Left renal cortex interstitium (tissue), 4 donors: ENCODE measurements around the gene TMCC1. TPM values are rescaled to one million over a fixed set of nuclear protein-coding genes. Genes with fewer than 3 reads are reported as not detected.
"Not testable (repeated sequence)": the region's sequence is repeated elsewhere in the genome, so short reads cannot be mapped to it uniquely, and the experiment has no call there.

Source experiments
- DNase-seq, 4 donors: peaks; one replicate each; pipeline ENCODE4 v3.0.0-alpha.2; 2013; ENCODE audit warnings: low read depth in 4 of 4, low spot score in 2 of 4, missing footprints in 1 of 4
- polyA plus RNA-seq, 4 donors: library from polyadenylated mRNA; unstranded; fragments of 120-200 nt; gene quantifications; one replicate each; pipeline ENCODE4 v1.2.1, GENCODE V29; 2013; ENCODE audit not compliant: insufficient read length in 4 of 4

Gene TMCC1
- polyA plus RNA-seq, 4 donors: 22.7 to 25.5 (median 24.2) TPM

DNA sequence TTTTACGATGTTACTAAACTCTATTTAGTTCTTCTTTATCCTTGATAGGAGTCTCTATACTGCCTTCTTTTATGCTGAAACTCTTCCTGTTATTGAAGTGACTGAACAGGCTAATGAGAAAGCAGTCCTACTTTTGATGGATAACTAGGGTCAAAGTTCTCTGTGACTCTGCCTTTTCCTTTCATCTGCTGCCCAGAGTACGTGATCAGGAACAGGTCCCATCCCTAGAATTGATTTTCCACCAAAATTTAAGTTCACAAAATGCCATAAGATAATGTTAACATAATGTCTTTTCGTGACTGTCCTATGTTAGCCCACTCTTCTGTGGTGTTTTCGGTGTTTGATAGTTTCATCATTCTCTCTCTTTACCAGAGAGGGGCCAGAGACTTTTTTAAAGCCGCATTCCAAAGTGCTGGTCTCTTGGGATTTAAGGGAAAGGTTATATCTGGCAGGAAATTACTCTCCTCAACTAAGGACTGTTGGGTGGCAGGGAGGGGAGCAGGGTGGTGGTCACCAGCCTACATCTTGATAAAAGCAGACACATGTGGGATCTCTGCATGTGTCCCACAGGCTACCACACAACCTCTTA lies 236.8 kb downstream of the TMCC1 start:
- no peak for DNase-seq

DNA sequence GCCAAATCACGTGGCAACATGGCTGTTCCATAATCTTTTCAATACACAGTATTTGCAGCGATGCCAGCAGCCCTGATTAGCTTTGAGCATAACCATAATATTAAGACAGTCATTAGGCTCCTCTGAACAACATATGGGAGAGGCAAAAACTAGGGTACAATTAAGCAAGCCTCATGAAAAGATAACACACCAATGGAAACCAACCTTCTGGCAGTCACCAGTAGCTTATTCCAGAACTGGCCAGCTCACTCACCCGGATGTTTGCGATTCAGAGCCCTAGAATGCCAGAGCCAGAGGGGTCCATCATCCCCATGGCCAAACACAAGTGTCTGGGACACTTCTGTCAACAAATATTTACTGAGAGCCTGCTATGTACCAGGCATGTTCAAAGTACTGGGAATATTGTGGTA lies 238.2 kb downstream of the TMCC1 start:
- DNase-seq: no peak

DNA sequence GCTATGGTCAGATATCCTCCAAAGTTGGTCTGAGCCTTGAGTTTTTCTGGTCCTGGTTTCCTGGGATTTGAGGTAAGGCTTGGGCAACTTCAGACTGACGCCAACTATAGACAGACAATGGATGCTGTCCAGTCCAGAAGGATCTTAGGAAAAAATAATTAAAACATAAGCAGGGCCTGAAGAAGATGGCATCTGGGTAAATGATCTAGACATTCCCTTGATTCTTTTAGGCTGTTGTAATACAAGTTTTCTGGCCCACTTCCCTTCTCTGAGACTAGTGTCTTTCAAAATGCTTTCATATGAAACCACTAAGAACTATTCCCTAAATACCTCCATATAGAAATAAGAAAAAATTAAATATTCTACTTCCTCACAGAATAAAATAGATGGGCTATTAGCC lies 239.4 kb downstream of the TMCC1 start:
- DNase-seq: no peak

DNA sequence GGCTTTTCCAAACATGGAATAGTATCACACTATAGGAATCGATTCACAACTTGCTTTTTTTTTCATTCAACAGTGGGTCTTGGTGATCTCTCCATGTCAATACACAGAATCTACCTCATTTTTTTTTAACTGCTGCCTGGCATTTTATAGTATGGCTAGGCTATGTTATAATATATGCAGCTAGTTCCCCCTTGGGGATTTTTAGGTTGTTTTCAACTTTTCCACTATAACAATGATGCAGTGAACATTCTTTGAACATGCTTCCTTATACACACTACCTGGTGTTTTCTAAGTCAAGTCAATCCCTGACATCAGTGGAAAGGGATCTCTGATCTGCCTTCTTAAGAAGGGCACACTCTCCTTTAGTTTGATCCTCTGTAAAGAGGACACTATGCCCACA lies 240.5 kb downstream of the TMCC1 start:
- DNase-seq: no peak

DNA sequence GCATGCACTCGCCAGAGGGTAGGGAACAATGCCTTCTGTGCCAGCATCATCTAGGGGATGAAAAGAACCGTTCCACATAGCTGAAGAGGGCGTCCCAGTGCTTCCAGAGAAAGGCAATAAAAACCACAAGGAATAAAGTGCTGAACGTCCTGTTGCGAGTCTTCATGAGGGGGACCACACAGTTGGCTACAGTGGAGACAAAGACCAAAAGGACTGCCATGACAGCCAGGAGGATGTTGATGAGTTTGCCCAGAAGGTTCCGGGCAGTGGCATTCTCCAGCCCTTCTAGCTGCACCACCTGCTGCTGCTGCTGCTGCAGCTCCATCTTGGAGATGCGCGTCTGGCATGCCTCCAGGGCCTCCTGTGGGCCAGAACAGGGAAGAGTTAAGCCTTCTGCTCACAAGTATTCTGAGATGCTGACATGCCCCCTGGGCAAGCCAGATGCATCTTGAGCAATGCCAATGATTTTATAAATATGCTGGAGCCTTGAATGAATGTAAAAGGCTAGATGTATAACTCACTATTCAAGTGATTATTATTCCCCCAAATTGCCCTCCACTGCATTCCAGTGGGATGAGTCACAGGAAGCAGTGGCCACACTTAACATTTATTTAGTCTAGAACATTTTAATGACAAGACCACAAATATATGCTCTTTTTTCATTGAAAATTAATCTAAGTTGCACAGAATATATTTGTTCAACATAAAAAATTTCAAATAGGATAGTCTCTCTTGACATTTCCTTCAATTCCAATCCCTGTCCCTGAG lies 241.9 kb downstream of the TMCC1 start:
- no peak for DNase-seq

DNA sequence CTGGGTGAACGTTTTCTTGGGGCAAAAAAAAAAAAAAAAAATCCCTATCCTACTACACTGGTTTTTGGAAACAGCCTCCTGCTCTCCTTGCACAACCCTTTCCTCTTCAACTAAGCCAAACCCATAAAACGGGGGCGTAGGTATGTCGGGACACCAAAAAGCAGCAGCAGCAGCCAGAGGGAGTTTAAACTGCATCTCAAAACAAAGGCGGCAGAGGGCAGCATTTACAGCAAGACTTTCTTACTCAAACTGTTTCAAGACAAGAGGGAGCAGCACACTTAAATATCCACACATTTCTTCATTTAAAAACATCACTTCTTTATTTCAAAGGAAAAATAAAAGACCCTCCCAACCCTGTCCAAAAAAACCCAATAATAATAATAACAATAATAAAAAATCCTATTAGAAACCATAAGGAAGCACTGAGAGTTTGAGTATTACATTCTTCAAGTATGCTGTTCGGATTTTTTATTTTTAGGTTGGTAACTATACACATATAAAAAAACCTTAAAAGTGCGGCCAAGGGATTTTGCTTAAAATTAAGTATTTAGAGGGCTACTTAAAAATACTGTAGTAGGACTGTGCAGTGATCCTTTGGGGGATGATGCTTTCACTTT lies 243.1 kb downstream of the TMCC1 start:
- DNase-seq: peak in 2 of 4 donors; percentile 28 to 62

DNA sequence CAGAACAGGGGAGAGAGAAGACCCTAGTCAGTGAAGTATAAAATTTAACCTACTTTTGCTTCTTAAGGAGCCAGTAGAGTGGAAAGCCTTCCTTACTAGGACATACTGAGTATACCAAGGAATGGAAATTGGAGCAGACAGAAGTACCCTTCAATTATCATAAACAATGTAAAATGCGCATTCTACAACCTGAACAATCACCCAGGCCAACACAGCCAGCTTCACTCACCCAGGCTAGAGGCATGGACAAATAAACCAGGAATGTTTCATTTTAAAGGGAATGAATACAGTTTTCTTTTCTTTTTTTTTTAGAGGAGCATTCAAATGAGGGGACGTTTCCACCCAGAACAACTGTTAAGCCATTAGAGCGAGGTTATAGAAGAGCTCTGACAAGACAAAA lies 245.1 kb downstream of the TMCC1 start:
- no peak for DNase-seq

DNA sequence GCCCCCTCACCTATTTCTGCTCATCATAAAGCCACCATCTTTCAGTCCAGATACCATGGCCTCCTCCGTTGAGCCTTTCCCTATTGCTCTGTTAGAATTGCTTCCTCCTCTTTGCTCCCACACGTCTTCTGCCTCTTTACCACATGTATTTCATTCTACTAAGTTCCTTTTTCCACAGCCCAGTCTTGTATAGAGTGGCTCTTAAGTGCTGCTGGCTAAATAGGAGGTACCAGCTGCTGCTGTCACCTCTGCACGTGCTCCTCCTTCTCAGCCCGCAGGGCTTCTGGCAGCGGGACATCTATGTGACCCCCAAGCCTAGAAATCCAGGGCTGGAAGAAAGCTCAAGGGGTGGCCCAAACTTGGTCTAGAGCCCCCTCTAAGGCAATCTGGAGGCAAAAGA lies 248.2 kb downstream of the TMCC1 start:
- no peak for DNase-seq

DNA sequence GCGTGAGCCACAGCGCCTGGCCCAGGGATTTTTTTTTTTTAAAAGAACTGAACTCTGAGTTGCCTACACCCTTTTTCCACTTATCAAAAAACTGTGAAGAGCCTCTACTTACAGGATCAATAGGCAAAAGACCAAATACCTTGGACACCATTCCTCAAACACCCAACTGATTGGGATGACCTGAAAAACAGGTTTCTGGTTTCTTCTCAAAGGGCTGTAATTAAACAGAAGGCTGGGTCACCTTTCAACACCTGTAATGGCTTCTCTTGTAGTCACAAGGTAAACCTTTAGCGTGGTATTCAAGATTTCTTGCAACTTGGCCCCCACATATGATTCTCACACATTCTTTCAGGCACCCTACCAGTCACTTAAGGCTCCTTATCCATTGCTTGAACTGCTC lies 248.7 kb downstream of the TMCC1 start:
- no peak for DNase-seq

DNA sequence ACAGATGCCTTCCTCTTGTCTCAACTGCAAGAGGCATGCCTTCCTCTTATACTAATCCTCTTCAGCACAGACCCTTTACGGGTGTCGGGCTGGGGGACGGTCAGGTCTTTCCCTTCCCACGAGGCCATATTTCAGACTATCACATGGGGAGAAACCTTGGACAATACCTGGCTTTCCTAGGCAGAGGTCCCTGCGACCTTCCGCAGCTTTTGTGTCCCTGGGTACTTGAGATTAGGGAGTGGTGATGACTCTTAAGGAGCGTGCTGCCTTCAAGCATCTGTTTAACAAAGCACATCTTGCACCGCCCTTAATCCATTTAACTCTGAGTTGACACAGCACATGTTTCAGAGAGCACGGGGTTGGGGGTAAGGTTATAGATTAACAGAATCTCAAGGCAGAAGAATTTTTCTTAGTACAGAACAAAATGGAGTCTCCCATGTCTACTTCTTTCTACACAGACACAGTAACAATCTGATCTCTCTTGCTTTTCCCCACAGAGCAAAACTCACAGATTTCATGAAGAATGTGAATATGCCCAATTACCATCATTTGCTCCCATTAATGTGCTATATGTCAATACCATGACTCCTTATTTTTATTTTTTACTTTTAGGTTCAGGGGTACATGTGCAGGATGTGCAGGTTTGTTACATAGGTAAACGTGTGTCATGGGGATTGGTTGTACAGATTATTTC lies 251.8 kb downstream of the TMCC1 start:
- not testable (repeated sequence) for DNase-seq

DNA sequence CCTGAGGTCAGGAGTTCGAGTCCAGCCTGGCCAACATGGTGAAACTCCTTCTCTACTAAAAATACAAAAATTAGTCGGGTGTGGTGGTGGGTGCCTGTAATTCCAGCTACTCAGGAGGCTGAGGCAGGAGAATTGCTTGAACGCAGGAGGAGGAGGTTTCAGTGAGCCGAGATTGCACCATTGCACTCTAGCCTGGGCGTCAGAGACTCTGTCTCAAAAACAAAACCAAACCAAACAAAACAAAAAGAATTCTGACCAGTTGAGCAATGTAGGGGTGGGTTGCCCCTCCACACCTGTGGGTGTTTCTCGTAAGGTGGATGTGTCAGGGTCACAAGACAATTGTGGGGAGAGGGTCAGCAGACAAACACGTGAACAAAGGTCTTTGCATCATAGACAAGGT lies 252.5 kb downstream of the TMCC1 start:
- not testable (repeated sequence) for DNase-seq

DNA sequence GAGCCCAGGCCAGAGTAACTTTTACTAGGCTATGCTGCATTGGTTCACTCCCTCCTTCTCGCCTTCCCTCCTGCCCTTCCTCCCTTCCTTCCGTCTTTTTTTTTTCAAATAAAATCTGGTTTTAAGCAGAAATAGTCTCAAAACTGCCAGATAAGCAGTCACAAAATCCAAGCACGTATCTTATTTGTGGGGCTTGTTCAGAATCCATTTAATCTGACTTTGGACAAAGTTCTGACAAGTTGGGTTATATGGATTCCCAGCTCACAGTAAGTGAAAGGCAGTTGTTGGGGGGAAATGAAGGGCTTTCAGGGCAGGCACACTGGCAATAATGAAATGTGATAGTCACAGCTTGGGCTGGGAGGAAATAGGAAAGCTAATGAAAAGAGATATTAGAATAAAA lies 255.0 kb downstream of the TMCC1 start:
- no peak for DNase-seq

DNA sequence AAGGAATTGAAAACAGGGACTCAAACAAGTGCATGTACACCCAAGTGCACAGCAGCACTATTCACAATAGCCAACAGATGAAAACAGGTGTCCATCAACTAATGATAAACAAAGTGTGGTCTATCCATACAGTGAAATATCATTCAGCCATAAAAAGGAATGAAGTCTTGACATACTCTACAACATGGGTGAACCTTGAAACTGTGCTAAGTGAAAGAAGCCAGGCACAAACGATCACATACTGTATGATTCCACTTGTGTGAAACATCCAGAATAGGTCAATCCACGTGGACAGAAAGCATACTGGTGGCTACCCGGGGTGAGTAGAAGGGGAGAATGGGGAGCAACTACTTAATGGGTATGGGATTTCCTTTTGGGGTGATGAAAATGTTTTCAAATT lies 257.4 kb downstream of the TMCC1 start:
- no peak for DNase-seq

DNA sequence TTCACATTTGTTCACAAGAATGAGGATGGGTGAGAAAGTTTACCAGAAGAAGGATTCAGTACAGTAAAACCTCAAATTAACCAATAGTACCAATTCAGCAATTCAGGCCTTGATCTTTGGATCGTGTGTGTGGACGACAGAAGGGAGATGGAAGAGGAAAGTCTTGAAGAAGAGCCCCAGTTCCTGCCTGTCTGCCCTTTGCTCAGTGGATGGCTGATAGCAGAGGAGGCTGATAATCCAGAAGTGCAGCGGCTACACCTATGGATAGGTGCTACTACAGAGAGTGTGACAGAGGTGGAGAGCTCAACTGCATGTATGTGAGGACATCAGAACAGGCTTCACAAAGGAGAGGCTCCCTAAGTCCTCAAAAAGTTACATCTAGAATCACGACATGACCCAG lies 257.9 kb downstream of the TMCC1 start:
- no peak for DNase-seq

DNA sequence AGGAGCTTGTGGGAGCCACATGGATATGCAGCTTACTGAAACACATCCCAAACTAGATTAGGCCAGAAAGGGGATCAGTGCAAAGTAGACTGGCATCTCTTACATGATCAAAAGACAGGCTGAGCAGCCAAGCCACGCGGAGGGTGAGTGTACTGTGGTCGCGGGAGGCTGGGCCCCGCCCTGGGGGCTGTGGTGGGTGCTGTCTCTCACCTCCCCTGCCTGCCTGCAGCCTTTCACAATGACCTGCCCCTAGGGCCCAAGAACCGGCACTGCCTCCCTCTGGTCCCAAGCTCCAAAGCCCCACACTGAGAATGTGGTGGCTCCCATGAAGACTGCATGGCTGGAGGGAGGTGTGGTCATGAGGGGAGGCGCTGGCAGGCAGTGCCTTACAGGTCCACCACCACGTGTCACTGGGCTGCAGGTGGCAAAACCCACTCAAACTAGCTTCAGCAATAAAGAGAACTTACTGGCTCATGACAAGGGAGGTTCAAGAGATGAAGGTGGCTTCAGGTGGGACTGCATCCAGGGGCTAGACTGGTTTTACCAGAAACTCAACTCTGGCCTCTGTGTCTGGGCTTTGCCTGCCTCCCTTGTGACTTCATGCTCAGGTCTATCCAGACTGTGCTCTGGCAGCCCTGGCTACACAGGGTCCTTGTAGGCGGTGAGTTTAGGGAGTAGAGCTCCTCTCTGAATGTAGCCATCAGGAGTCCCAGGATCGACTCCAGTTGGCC lies 259.6 kb downstream of the TMCC1 start:
- DNase-seq: no peak

DNA sequence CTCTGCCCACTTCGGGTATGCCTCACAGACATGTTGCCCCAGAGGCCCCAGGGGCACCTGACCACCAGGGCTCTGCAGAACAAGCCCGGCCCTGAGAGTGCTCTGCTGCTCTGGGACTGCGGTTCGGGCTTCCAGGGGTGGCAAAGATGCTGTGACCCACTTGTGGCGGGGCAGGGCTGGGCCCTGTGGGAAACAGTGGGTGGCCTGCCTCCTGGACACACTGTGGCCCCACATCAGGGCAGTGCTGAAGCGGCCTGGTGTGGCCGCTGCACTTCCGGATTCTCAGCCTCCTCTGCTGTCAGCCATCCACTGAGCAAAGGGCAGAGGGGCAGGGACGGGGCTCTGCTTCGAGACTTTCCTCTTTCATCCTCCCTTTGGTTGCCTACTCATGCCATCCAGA lies 260.5 kb downstream of the TMCC1 start:
- no peak for DNase-seq

DNA sequence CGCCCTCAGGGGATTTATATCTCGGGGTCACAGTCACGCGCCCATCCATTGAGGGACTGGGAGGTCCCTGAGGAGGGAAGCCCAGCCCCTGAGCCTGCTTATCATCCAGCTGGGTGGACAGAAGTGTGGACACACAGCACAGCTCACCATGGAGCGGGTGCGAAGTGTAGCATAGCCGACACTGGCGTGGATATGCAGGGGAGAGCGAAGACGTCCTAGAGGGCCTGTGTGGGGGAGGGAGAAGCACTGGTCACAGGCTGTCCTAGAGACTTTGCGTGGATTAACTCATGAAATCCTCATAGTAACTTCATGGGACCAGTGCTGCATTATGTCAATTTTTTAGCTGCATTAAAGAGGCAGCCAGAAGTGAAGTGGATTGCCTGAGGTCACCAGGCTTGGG lies 261.0 kb downstream of the TMCC1 start:
- DNase-seq: no peak

DNA sequence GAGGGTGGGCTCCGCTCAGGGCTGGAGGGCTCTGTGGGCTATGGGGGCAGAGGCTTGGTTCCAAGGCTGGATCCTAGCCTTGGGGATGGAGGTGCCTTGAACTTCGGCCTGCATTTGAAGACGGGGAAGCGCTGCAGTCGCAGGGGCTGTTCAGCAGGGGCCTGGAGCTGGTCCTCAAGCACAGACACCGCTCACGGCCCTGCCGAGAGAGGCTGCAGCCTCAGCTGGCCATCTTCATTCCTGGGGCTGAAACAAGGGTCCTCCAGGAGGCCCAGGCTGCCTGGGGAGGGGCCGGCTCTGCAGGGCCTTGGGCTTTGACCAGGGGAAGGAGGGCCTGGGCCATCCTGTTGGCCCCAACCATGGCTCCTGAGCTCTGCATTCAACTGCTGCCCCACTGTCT lies 261.5 kb downstream of the TMCC1 start:
- no peak for DNase-seq

DNA sequence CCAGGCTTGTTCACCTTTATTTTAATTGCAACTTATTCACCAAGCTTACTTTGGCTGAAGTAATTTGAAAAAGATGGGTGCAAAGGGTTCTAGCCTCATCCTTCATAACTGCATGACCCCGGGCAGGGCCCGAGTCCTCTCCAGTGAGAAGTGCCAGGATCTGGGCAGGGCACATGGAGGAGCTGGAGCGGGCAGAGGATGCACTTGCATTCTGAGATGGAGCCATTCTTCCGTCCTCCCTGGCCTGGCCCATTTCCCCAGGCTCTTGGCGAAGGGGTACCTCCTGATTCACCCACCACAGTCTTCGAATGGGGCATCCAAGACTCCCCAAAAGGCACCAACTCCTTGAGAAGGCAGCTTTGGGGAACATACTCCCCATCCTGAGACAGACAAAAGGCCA lies 264.5 kb downstream of the TMCC1 start:
- no peak for DNase-seq

DNA sequence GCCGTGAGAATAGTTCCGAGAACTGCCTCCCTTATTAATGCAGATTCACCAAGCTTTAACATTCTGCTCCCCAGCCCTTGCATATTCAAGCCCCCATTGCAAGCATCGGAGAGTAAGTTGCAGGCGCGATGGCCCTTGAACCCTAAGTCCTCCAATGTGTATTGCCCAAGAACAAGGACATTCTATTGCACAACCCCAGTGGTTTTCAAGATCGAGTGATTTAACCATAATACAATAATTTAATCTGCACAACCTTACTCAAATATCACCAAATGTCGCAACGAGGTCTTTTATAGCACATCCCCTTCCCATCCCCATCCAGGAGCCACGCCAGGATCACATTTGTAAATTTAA lies 265.4 kb downstream of the TMCC1 start:
- no peak for DNase-seq
